IPS-18a (cell line): Measurements from ENCODE around the gene CEACAM20.
"Not testable (repeated sequence)": the region's sequence is repeated elsewhere in the genome, so short reads cannot be mapped to it uniquely, and the experiment has no call there.

Experiments used
- H3K27ac ChIP-seq: one replicate; pipeline ENCODE4 v1.5.1; 2013; ENCODE audit warnings: low read length
- H3K27me3 ChIP-seq: one replicate; pipeline ENCODE4 v1.6.1; 2013; ENCODE audit warnings: mild to moderate bottlenecking, low read length; ENCODE audit not compliant: control insufficient read depth, insufficient read depth
- H3K36me3 ChIP-seq: one replicate; pipeline ENCODE4 v1.6.1; 2013; ENCODE audit warnings: low read depth, low read length; ENCODE audit not compliant: control insufficient read depth
- H3K4me1 ChIP-seq: one replicate; pipeline ENCODE4 v1.6.1; 2013; ENCODE audit warnings: low read depth, low read length; ENCODE audit not compliant: control insufficient read depth
- H3K4me3 ChIP-seq: one replicate; pipeline ENCODE4 v1.5.1; 2013; ENCODE audit warnings: low read length
- H3K9ac ChIP-seq: one replicate; pipeline ENCODE4 v1.6.1; 2013; ENCODE audit warnings: mild to moderate bottlenecking, low read length, moderate library complexity
- H3K9me3 ChIP-seq: one replicate; pipeline ENCODE4 v1.6.1; 2013; ENCODE audit warnings: low read depth, low read length; ENCODE audit not compliant: control insufficient read depth

CEACAM20 gene

GRCh38 chr19:44542671-44543070, 13.2 kb upstream of the CEACAM20 start:
- no peaks in the 10 kb centered on the region for H3K27me3 ChIP-seq
- no peak overlapping the region for H3K4me3 ChIP-seq
- no peak overlapping the region for H3K9ac ChIP-seq
- H3K27ac ChIP-seq: no peak overlapping the region
- H3K9me3 ChIP-seq: peaks cover 11% of the 10 kb centered on the region
- H3K36me3 ChIP-seq: no peaks in the 10 kb centered on the region
- no peaks in the 10 kb centered on the region for H3K4me1 ChIP-seq

GRCh38 chr19:44540736-44541135, 11.3 kb upstream of the CEACAM20 start:
- no peak overlapping the region for H3K4me3 ChIP-seq
- H3K9me3 ChIP-seq: peaks cover 19% of the 10 kb centered on the region
- H3K4me1 ChIP-seq: no peaks in the 10 kb centered on the region

GRCh38 chr19:44539991-44540390, 10.5 kb upstream of the CEACAM20 start:
- Histone ChIP-seq H3K9ac (no peak overlapping the region), H3K4me3 (no peak overlapping the region), H3K27ac (no peak overlapping the region), H3K27me3 (no peaks in the 10 kb centered on the region), H3K9me3 (peaks cover 19% of the 10 kb centered on the region), H3K4me1 (no peaks in the 10 kb centered on the region), H3K36me3 (no peaks in the 10 kb centered on the region)

More at GRCh38 chr19:44540736-44541135, 11.3 kb upstream of the CEACAM20 start:
- Histone ChIP-seq H3K27me3 (no peaks in the 10 kb centered on the region), H3K27ac (no peak overlapping the region), H3K36me3 (no peaks in the 10 kb centered on the region), H3K9ac (no peak overlapping the region)

- Histone ChIP-seq H3K27me3 (no peaks in the 10 kb centered on the region), H3K9ac (no peak overlapping the region), H3K9me3 (peaks cover 23% of the 10 kb centered on the region), H3K4me1 (no peaks in the 10 kb centered on the region), H3K4me3 (no peak overlapping the region), H3K36me3 (no peaks in the 10 kb centered on the region), H3K27ac (no peak overlapping the region)
Observed at GRCh38 chr19:44539236-44539826, 9.9 kb upstream of the CEACAM20 start.

GRCh38 chr19:44535361-44535760, 5.9 kb upstream of the CEACAM20 start:
- peaks cover 22% of the 10 kb centered on the region for H3K9me3 ChIP-seq
- H3K27ac ChIP-seq, H3K27me3 ChIP-seq, H3K4me1 ChIP-seq, H3K9ac ChIP-seq, H3K36me3 ChIP-seq, H3K4me3 ChIP-seq: not testable (repeated sequence)

GRCh38 chr19:44532819-44533218, 3.3 kb upstream of the CEACAM20 start:
- H3K9me3 ChIP-seq: peaks cover 23% of the 10 kb centered on the region
- no peaks in the 10 kb centered on the region for H3K36me3 ChIP-seq
- no peak overlapping the region for H3K4me3 ChIP-seq
- no peaks in the 10 kb centered on the region for H3K27me3 ChIP-seq
- H3K4me1 ChIP-seq: no peaks in the 10 kb centered on the region
- no peak overlapping the region for H3K9ac ChIP-seq
- no peak overlapping the region for H3K27ac ChIP-seq

- H3K9me3 ChIP-seq: peaks cover 15% of the 10 kb centered on the region
- no peak overlapping the region for H3K9ac ChIP-seq
- H3K36me3 ChIP-seq: no peaks in the 10 kb centered on the region
- H3K4me3 ChIP-seq: no peak overlapping the region
- no peaks in the 10 kb centered on the region for H3K4me1 ChIP-seq
- H3K27me3 ChIP-seq: no peaks in the 10 kb centered on the region
- H3K27ac ChIP-seq: no peak overlapping the region
Observed at GRCh38 chr19:44530777-44531176, 1.3 kb upstream of the CEACAM20 start.

GRCh38 chr19:44527554-44527953, 1.9 kb downstream of the CEACAM20 start:
- H3K36me3 ChIP-seq: no peaks in the 10 kb centered on the region
- H3K9me3 ChIP-seq: peaks cover 13% of the 10 kb centered on the region
- H3K9ac ChIP-seq: no peak overlapping the region
- no peaks in the 10 kb centered on the region for H3K4me1 ChIP-seq
- no peaks in the 10 kb centered on the region for H3K27me3 ChIP-seq
- no peak overlapping the region for H3K4me3 ChIP-seq
- H3K27ac ChIP-seq: no peak overlapping the region

- Histone ChIP-seq H3K9me3 (peaks cover 21% of the 10 kb centered on the region), H3K27ac (no peak overlapping the region), H3K27me3 (no peaks in the 10 kb centered on the region), H3K4me3 (no peak overlapping the region), H3K4me1 (no peaks in the 10 kb centered on the region), H3K9ac (no peak overlapping the region), H3K36me3 (no peaks in the 10 kb centered on the region)
Observed at GRCh38 chr19:44525721-44526430, 3.6 kb downstream of the CEACAM20 start.

GRCh38 chr19:44521370-44521769, 8.1 kb downstream of the CEACAM20 start:
- H3K9me3 ChIP-seq: peaks cover 18% of the 10 kb centered on the region
- no peaks in the 10 kb centered on the region for H3K4me1 ChIP-seq
- no peak overlapping the region for H3K9ac ChIP-seq
- no peak overlapping the region for H3K27ac ChIP-seq
- no peaks in the 10 kb centered on the region for H3K36me3 ChIP-seq
- no peaks in the 10 kb centered on the region for H3K27me3 ChIP-seq
- H3K4me3 ChIP-seq: no peak overlapping the region

- Histone ChIP-seq H3K36me3 (no peaks in the 10 kb centered on the region), H3K9me3 (peaks cover 12% of the 10 kb centered on the region)
Observed at GRCh38 chr19:44517146-44517545, 12.3 kb downstream of the CEACAM20 start.

GRCh38 chr19:44515907-44516306, 13.6 kb downstream of the CEACAM20 start:
- no peaks in the 10 kb centered on the region for H3K27me3 ChIP-seq
- H3K4me1 ChIP-seq: no peaks in the 10 kb centered on the region
- peaks cover 4% of the 10 kb centered on the region for H3K9me3 ChIP-seq
- H3K9ac ChIP-seq: no peak overlapping the region
- no peak overlapping the region for H3K4me3 ChIP-seq
- H3K27ac ChIP-seq: no peak overlapping the region
- H3K36me3 ChIP-seq: no peaks in the 10 kb centered on the region

More at GRCh38 chr19:44517146-44517545, 12.3 kb downstream of the CEACAM20 start:
- Histone ChIP-seq H3K27ac (no peak overlapping the region), H3K9ac (no peak overlapping the region), H3K27me3 (no peaks in the 10 kb centered on the region), H3K4me3 (no peak overlapping the region), H3K4me1 (no peaks in the 10 kb centered on the region)
